GM23248 (cell line): ENCODE results near the gene ARHGAP19.

Experiments used
- EZH2 ChIP-seq: fragments of 200-600 bp; sonication (generic); IDR thresholded peaks from 2 replicates; pipeline ENCODE4 v1.6.1; 2018; ENCODE audit warnings: antibody characterized with exemption, mild to moderate bottlenecking; ENCODE audit not compliant: insufficient read depth, poor library complexity, severe bottlenecking
- EZH2phosphoT487 ChIP-seq: fragments of 200-600 bp; sonication (generic); IDR thresholded peaks from 2 replicates; pipeline ENCODE4 v1.6.1; 2018; ENCODE audit warnings: antibody characterized with exemption, moderate library complexity, mild to moderate bottlenecking, low read depth; ENCODE audit not compliant: insufficient read depth

GRCh38 chr10:97176226-97176625 lies 116.2 kb downstream of the ARHGAP19 start:
- no peak for TF ChIP-seq EZH2phosphoT487
- TF ChIP-seq EZH2, result no peak
